Measurements from ENCODE around the gene STT3A.
A peak's percentile ranks its signal among the peaks of the same experiment; 100 is the strongest.

STT3A gene

GRCh38 chr11:125588505-125588904 lies 4.1 kb upstream of the STT3A start:
- H3K9me3 ChIP-seq (ENCODE audit: insufficient read depth, low read length) = no peaks in the 10 kb centered on the region
- TF ChIP-seq EZH2phosphoT487 (conservative IDR thresholded peaks at IDR 0.05; ENCODE audit: low read length) (no peak), CTCF (IDR thresholded peaks at IDR 0.05; ENCODE audit: insufficient read depth, low read length, poor library complexity, severe bottlenecking) (no peak)
- peaks cover 8% of the 10 kb centered on the region for H3K79me2 ChIP-seq (ENCODE audit: insufficient read depth, low read length)
- H3K36me3 ChIP-seq (ENCODE audit: low read length) = no peaks in the 10 kb centered on the region
- no peak overlapping the region for H3K9ac ChIP-seq (ENCODE audit: low read length)
- no peak overlapping the region for H3K4me2 ChIP-seq (ENCODE audit: low read depth, low read length, poor library complexity, severe bottlenecking)
- no peak overlapping the region for H2AFZ ChIP-seq (ENCODE audit: low read depth, low read length, severe bottlenecking)
- no peak overlapping the region for H3K4me3 ChIP-seq (ENCODE audit: insufficient read depth, low read length, poor library complexity, severe bottlenecking)
- no peaks in the 10 kb centered on the region for H3K9me2 ChIP-seq (replicated peaks; ENCODE audit: insufficient read depth, low read length)
- H3F3A ChIP-seq (ENCODE audit: insufficient read depth) = no peaks in the 10 kb centered on the region; the same call in 1 of the 2 replicates
- H3K27me3 ChIP-seq (ENCODE audit: low read length) = no peaks in the 10 kb centered on the region
- no peak overlapping the region for H3K27ac ChIP-seq (ENCODE audit: low read depth, low read length)
- no peaks in the 10 kb centered on the region for H4K20me1 ChIP-seq (ENCODE audit: low read depth, low read length)

GRCh38 chr11:125591649-125592304 lies 875 bp upstream of the STT3A start:
- peak overlapping the region; percentile 74 for H2AFZ ChIP-seq (ENCODE audit: low read depth, low read length, severe bottlenecking)
- H3K79me2 ChIP-seq (ENCODE audit: insufficient read depth, low read length) = peaks cover 33% of the 10 kb centered on the region
- TF ChIP-seq CTCF (IDR thresholded peaks at IDR 0.05; ENCODE audit: insufficient read depth, low read length, poor library complexity, severe bottlenecking) (no peak), EZH2phosphoT487 (conservative IDR thresholded peaks at IDR 0.05; ENCODE audit: low read length) (no peak)
- no peaks in the 10 kb centered on the region for H3K9me2 ChIP-seq (replicated peaks; ENCODE audit: insufficient read depth, low read length)
- no peaks in the 10 kb centered on the region for H4K20me1 ChIP-seq (ENCODE audit: low read depth, low read length)
- no peaks in the 10 kb centered on the region for H3F3A ChIP-seq (ENCODE audit: insufficient read depth)
- no peaks in the 10 kb centered on the region for H3K27me3 ChIP-seq (ENCODE audit: low read length)
- no peaks in the 10 kb centered on the region for H3K36me3 ChIP-seq (ENCODE audit: low read length)
- H3K9ac ChIP-seq (ENCODE audit: low read length) = peak overlapping the region; percentile 86
- H3K4me2 ChIP-seq (ENCODE audit: low read depth, low read length, poor library complexity, severe bottlenecking) = peak overlapping the region; percentile 73
- peak overlapping the region; percentile 77 for H3K4me3 ChIP-seq (ENCODE audit: insufficient read depth, low read length, poor library complexity, severe bottlenecking)
- H3K27ac ChIP-seq (ENCODE audit: low read depth, low read length) = peak overlapping the region; percentile 60
- H3K9me3 ChIP-seq (ENCODE audit: insufficient read depth, low read length) = no peaks in the 10 kb centered on the region

GRCh38 chr11:125593114-125593820 lies 615 bp downstream of the STT3A start:
- H3K27me3 ChIP-seq (ENCODE audit: low read length) = no peaks in the 10 kb centered on the region
- peak overlapping the region; percentile 78 for H3K4me2 ChIP-seq (ENCODE audit: low read depth, low read length, poor library complexity, severe bottlenecking)
- no peaks in the 10 kb centered on the region for H3K9me3 ChIP-seq (ENCODE audit: insufficient read depth, low read length)
- peak overlapping the region; percentile 59 for H3K27ac ChIP-seq (ENCODE audit: low read depth, low read length)
- no peak for TF ChIP-seq CTCF (IDR thresholded peaks at IDR 0.05; ENCODE audit: insufficient read depth, low read length, poor library complexity, severe bottlenecking)
- no peak for TF ChIP-seq EZH2phosphoT487 (conservative IDR thresholded peaks at IDR 0.05; ENCODE audit: low read length)
- H3K9me2 ChIP-seq (replicated peaks; ENCODE audit: insufficient read depth, low read length) = no peaks in the 10 kb centered on the region
- H3F3A ChIP-seq (ENCODE audit: insufficient read depth) = no peaks in the 10 kb centered on the region
- peak overlapping the region; percentile 96 for H3K9ac ChIP-seq (ENCODE audit: low read length)
- no peak overlapping the region for H2AFZ ChIP-seq (ENCODE audit: low read depth, low read length, severe bottlenecking)
- H3K36me3 ChIP-seq (ENCODE audit: low read length) = no peaks in the 10 kb centered on the region
- H3K79me2 ChIP-seq (ENCODE audit: insufficient read depth, low read length) = peaks cover 33% of the 10 kb centered on the region
- H4K20me1 ChIP-seq (ENCODE audit: low read depth, low read length) = no peaks in the 10 kb centered on the region
- H3K4me3 ChIP-seq (ENCODE audit: insufficient read depth, low read length, poor library complexity, severe bottlenecking) = peak overlapping the region; percentile 84
